Peyer's patch (tissue), 4 donors: ENCODE measurements around the gene COQ10A.

Experiments
- CTCF ChIP-seq, 6 experiments: fragments of 450-650 bp in 4 of 6; fragments of 200-600 bp in 2 of 6; sonication (generic) in 1 of 6; IDR thresholded peaks; one replicate each; pipeline ENCODE4 v1.5.1; 2017 to 2019; ENCODE audit warnings: antibody characterized with exemption in 6 of 6, mild to moderate bottlenecking in 3 of 6, moderate library complexity in 1 of 6
- POLR2A ChIP-seq, 2 donors: fragments of 450-650 bp; IDR thresholded peaks; one replicate each; pipeline ENCODE4 v1.5.1; 2017; ENCODE audit warnings: antibody characterized with exemption in 2 of 2, mild to moderate bottlenecking in 2 of 2, moderate library complexity in 2 of 2

DNA sequence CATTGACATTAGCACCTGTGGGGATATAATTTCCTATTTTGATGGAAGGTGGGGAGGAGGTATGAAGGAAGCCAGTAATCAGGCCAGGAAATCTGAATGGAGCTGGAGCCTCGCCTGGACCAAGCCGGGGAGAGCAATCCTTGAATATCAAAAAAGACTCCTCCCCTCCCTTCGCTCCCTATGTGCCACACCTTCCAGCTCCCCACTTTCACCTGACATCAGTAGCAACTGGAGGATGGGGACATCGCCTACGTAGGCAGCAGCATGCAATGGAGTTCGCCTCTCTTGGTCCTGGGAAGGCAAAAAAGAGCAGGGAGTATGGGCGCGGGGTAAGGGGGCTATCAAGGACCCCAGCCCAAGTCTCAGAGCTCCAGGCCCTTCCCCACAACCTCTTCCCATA, 9.7 kb upstream of the COQ10A start:
- no peak for TF ChIP-seq CTCF (IDR thresholded peaks at IDR 0.05)
- TF ChIP-seq POLR2A (IDR thresholded peaks at IDR 0.05) = no peak
